Endodermal cell (in vitro differentiated cells): ENCODE results near the gene EHD3. TPM values are rescaled to one million over a fixed set of nuclear protein-coding genes. Genes with fewer than 3 reads are reported as not detected.

ENCODE experiments used
- DNase-seq: peaks from one replicate; pipeline ENCODE4 v3.0.0-alpha.2; 2017
- H3K27ac ChIP-seq: 2 replicates; pipeline ENCODE4 v1.5.1; 2013; ENCODE audit warnings: mild to moderate bottlenecking, low read depth, low read length, moderate library complexity
- H3K27me3 ChIP-seq: 2 replicates; pipeline ENCODE4 v1.6.1; 2013; ENCODE audit warnings: mild to moderate bottlenecking, low read length, moderate library complexity; ENCODE audit not compliant: insufficient read depth, control insufficient read depth, poor library complexity, severe bottlenecking
- H3K36me3 ChIP-seq: 2 replicates; pipeline ENCODE4 v1.7.0; 2013; ENCODE audit warnings: mild to moderate bottlenecking, low read length, moderate library complexity; ENCODE audit not compliant: control insufficient read depth, insufficient read depth
- H3K4me1 ChIP-seq: one replicate; pipeline ENCODE4 v1.7.0; 2013; ENCODE audit warnings: low read length; ENCODE audit not compliant: control insufficient read depth, insufficient read depth
- H3K4me3 ChIP-seq: 2 replicates; pipeline ENCODE4 v1.5.1; 2013; ENCODE audit warnings: mild to moderate bottlenecking, low read length, moderate library complexity
- H3K9ac ChIP-seq: 2 replicates; pipeline ENCODE4 v1.6.1; 2013; ENCODE audit warnings: mild to moderate bottlenecking, low read length, moderate library complexity; ENCODE audit not compliant: poor library complexity, severe bottlenecking; ENCODE audit errors: extremely low read depth
- H3K9me3 ChIP-seq: 2 replicates; pipeline ENCODE4 v1.6.1; 2013; ENCODE audit warnings: mild to moderate bottlenecking, low read length, moderate library complexity; ENCODE audit not compliant: control insufficient read depth
- H3K27ac Mint-ChIP-seq: 2 replicates; pipeline ENCODE4 v1.8.0; 2020; ENCODE audit warnings: mixed read lengths
- H3K27me3 Mint-ChIP-seq: 2 replicates; pipeline ENCODE4 v1.8.0; 2021; ENCODE audit warnings: mild to moderate bottlenecking, mixed read lengths; ENCODE audit not compliant: insufficient read depth
- H3K36me3 Mint-ChIP-seq: 2 replicates; pipeline ENCODE4 v1.8.0; 2020; ENCODE audit warnings: low read depth, mixed read lengths
- H3K4me1 Mint-ChIP-seq: 2 replicates; pipeline ENCODE4 v1.8.0; 2020; ENCODE audit warnings: mixed read lengths
- H3K4me3 Mint-ChIP-seq: 2 replicates; pipeline ENCODE4 v1.8.0; 2020; ENCODE audit warnings: mild to moderate bottlenecking, moderate library complexity, mixed read lengths
- H3K9me3 Mint-ChIP-seq: 2 replicates; pipeline ENCODE4 v1.8.0; 2020; ENCODE audit warnings: mild to moderate bottlenecking, mixed read lengths
- WGBS, 2 experiments: methylation state at CpG; one replicate each; pipeline versions ENCODE4 v1.1.5 to v1.1.7; 2013; ENCODE audit warnings: missing lambda C conversion rate in 2 of 2, mixed read lengths in 1 of 2; ENCODE audit not compliant: insufficient coverage in 1 of 2, insufficient read length in 1 of 2; 5-methylcytosine and 5-hydroxymethylcytosine counted together
- total RNA-seq, 2 donors: library from RNA; stranded (reverse); fragmentation: NEBNext Ultra II Directional in 1 of 2; extraction: Animal tissue kit (Norgen Biotek cat#: 25700) in 1 of 2; gene quantifications; 2 replicates in 1 of 2; 3 replicates in 1 of 2; pipeline ENCODE4 v1.2.1, GENCODE V29; 2021
- TF ChIP-seq, protein P1 (sequence below): fragments of 200-600 bp; sonication (generic); conservative IDR thresholded peaks from 2 replicates; pipeline ENCODE4 v1.5.0; 2021; ENCODE audit warnings: antibody characterized with exemption, mild to moderate bottlenecking

The EHD3 gene
- total RNA-seq, 2 donors from 2014 or later, result 10.7 to 15.5 TPM

DNA sequence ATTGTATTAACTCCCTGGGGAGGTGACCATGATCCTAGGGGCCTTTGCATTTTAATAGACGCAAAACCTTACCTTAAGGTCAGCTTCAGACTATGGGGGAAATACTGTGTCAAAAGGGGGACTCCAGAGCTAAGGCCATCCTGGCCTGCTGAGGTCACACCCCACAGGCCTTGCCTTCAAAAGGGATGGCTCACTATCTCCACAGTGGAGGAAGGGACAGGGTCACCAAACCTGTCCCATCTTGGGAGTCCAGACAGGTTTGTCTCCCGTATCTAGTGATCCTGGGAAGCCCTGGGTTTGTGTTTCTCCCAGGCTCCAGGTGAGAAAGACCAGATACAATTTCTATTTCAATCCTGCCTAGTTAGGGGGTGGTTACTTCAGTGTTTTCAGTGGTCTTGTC lies 41.6 kb upstream of the EHD3 start:
- no peak overlapping the region for H3K27ac Mint-ChIP-seq
- H3K9me3 Mint-ChIP-seq, result no peaks in the 10 kb centered on the region
- no peak overlapping the region for H3K9ac ChIP-seq
- peaks cover 2% of the 10 kb centered on the region for H3K4me1 ChIP-seq
- H3K36me3 Mint-ChIP-seq, result no peaks in the 10 kb centered on the region
- TF ChIP-seq, protein P1, sequence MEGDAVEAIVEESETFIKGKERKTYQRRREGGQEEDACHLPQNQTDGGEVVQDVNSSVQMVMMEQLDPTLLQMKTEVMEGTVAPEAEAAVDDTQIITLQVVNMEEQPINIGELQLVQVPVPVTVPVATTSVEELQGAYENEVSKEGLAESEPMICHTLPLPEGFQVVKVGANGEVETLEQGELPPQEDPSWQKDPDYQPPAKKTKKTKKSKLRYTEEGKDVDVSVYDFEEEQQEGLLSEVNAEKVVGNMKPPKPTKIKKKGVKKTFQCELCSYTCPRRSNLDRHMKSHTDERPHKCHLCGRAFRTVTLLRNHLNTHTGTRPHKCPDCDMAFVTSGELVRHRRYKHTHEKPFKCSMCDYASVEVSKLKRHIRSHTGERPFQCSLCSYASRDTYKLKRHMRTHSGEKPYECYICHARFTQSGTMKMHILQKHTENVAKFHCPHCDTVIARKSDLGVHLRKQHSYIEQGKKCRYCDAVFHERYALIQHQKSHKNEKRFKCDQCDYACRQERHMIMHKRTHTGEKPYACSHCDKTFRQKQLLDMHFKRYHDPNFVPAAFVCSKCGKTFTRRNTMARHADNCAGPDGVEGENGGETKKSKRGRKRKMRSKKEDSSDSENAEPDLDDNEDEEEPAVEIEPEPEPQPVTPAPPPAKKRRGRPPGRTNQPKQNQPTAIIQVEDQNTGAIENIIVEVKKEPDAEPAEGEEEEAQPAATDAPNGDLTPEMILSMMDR, result no peak
- H3K4me1 Mint-ChIP-seq, result peaks cover 17% of the 10 kb centered on the region
- 96 to 100% methylated on average over 2 of the region's 2 CpGs for WGBS, 2 experiments
- H3K27me3 ChIP-seq, result no peaks in the 10 kb centered on the region
- H3K9me3 ChIP-seq, result no peaks in the 10 kb centered on the region
- H3K36me3 ChIP-seq, result no peaks in the 10 kb centered on the region
- peaks cover 11% of the 10 kb centered on the region for H3K27me3 Mint-ChIP-seq
- H3K4me3 Mint-ChIP-seq, result no peak overlapping the region
- H3K4me3 ChIP-seq, result no peak overlapping the region
- no peak for DNase-seq
- no peak overlapping the region for H3K27ac ChIP-seq

DNA sequence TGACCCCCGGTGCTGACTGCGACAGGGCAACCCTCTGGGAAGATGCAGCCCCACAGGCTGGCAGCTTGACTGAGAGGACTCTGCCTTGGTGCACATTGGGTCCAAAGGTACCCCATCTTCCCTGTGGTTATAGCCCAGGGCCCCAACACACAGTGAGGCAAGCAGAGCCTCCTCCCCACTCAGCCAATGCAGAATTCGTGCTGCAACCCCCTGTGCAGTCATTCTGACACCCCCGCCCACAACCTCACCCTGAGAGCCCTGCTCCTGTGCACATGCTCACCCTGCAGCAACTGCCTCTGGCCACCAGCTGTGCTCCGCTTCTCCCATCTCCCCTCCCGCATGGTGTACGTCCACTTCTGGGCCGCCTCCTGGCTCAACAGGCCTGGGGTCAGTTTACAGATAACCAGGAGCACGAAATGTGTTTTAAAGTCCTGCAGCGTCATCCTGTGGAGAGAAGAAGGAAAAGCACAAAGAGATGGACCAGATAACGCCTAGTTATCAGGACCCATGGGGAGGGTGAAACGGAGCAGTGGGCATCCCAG lies 41.0 kb upstream of the EHD3 start:
- no peaks in the 10 kb centered on the region for H3K27me3 ChIP-seq
- DNase-seq, result peak; percentile 69
- TF ChIP-seq, protein P1, result peak; percentile 69
- no peaks in the 10 kb centered on the region for H3K36me3 ChIP-seq
- no peak overlapping the region for H3K4me3 ChIP-seq
- Mint-ChIP-seq H3K27me3 (peaks cover 8% of the 10 kb centered on the region), H3K4me3 (no peak overlapping the region), H3K4me1 (peaks cover 21% of the 10 kb centered on the region), H3K27ac (no peak overlapping the region), H3K9me3 (no peaks in the 10 kb centered on the region), H3K36me3 (no peaks in the 10 kb centered on the region)
- no peaks in the 10 kb centered on the region for H3K9me3 ChIP-seq
- no peak overlapping the region for H3K9ac ChIP-seq
- no peak overlapping the region for H3K27ac ChIP-seq
- WGBS, 2 experiments, result 84 to 86% methylated on average over 6 to 12 of the region's 12 CpGs
- peaks cover 2% of the 10 kb centered on the region for H3K4me1 ChIP-seq

DNA sequence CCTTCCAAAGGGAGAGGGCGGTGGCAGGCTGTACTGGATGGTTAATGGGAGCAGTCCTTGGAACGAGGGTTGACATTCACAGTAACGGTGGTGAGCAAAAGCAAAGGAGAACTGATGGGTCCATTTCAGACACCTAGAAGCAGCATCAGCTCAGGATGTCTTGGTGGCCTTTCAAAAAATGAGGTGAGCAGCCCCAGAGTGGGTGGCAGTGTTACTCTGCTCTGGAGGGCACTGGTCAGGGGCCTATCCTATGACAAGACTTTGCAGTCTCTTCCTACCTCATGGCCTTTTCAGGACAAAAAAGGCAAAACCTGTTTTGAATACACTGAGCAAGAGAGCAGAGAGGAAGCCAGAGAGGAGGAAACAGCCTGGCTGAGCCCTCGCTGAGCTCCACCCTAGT lies 40.1 kb upstream of the EHD3 start:
- Mint-ChIP-seq H3K27me3 (peaks cover 5% of the 10 kb centered on the region), H3K4me3 (no peak overlapping the region), H3K9me3 (no peaks in the 10 kb centered on the region), H3K4me1 (peaks cover 28% of the 10 kb centered on the region), H3K27ac (no peak overlapping the region), H3K36me3 (no peaks in the 10 kb centered on the region)
- no peak overlapping the region for H3K27ac ChIP-seq
- WGBS, 2 experiments, result 86 to 90% methylated on average over 4 of the region's 4 CpGs
- H3K4me1 ChIP-seq, result peaks cover 2% of the 10 kb centered on the region
- no peak overlapping the region for H3K4me3 ChIP-seq
- H3K27me3 ChIP-seq, result no peaks in the 10 kb centered on the region
- no peak for DNase-seq
- H3K9ac ChIP-seq, result no peak overlapping the region
- no peaks in the 10 kb centered on the region for H3K9me3 ChIP-seq
- no peaks in the 10 kb centered on the region for H3K36me3 ChIP-seq
- TF ChIP-seq, protein P1, result peak; percentile 41
